Right atrium auricular region (tissue), 2 donors: ENCODE measurements around the gene GTF3A. TPM values are rescaled to one million over a fixed set of nuclear protein-coding genes. Genes with fewer than 3 reads are reported as not detected.

Source experiments
- DNase-seq: peaks from one replicate; pipeline ENCODE4 v3.0.0-alpha.2; 2019; ENCODE audit warnings: low spot score
- H3K27ac ChIP-seq, 2 donors: fragments of 200-600 bp; sonication (generic); 1 replicate in 1 of 2; 2 replicates in 1 of 2; pipeline ENCODE4 v1.5.1; 2016 to 2019
- H3K27me3 ChIP-seq, 2 donors: fragments of 200-600 bp; sonication (generic); one replicate each; pipeline versions ENCODE4 v1.5.1 to v1.6.0; 2017 to 2019
- H3K36me3 ChIP-seq: fragments of 200-600 bp; sonication (generic); one replicate; pipeline ENCODE4 v1.5.1; 2016
- H3K4me1 ChIP-seq, 2 donors: fragments of 200-600 bp; sonication (generic); one replicate each; pipeline versions ENCODE4 v1.5.1 to v1.6.0; 2017 to 2019
- H3K4me3 ChIP-seq, 2 donors: fragments of 200-600 bp; sonication (generic); 1 replicate in 1 of 2; 2 replicates in 1 of 2; pipeline ENCODE4 v1.5.1; 2017 to 2019; ENCODE audit warnings: mild to moderate bottlenecking in 1 of 2, moderate library complexity in 1 of 2
- H3K9me3 ChIP-seq, 2 donors: fragments of 200-600 bp; sonication (generic); one replicate each; pipeline ENCODE4 v1.5.1; 2019
- total RNA-seq, 2 donors: library from RNA; depleted of rRNA; stranded (reverse); fragments of >200 nt; gene quantifications; one replicate each; pipeline ENCODE4 v1.1.0, GENCODE V29; 2016
- TF ChIP-seq, protein P1 (sequence below), 2 donors: fragments of 200-600 bp; sonication (generic); IDR thresholded peaks; one replicate each; pipeline ENCODE4 v1.5.1; 2019; ENCODE audit warnings: antibody characterized with exemption in 2 of 2

Gene GTF3A
- total RNA-seq, 2 donors from 2014 or later = 227 to 327 TPM

- DNase-seq = no peak
- no peaks in the 10 kb centered on the region for H3K27me3 ChIP-seq
Measured at GRCh38 chr13:27450921-27451471, 26.6 kb downstream of the GTF3A start.

DNA sequence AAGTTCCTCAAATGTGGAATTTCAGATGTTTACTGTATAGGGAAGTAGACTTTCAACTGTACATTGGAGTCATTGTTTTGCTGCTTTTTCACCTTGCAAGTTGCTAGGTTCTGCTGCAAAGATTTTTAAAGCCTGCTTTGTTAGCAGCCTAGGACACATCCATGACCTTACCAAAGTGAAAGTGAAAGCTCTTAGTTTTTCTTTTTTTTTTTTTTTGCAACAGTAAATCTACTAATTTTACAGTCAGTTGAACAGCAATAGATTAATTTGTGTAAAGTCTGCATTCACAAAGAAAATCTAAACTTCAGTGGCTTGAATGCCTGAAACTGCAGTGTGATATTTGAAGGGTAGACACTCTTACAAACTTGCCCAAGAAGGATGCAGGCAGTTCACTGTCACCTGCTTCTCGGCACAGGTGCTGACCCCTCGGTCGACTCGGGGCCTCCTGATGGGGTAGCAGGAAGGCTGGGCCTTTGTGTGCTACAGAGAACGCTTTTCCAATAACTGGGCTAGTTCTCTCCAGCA is 31.0 kb downstream of the GTF3A start:
- Histone ChIP-seq H3K4me1 (peaks cover 0 to 9% of the 10 kb centered on the region in 2 donors), H3K36me3 (no peaks in the 10 kb centered on the region), H3K27ac (no peak overlapping the region), H3K4me3 (peak overlapping the region in 1 of 2 donors; percentile 19), H3K27me3 (no peaks in the 10 kb centered on the region), H3K9me3 (no peaks in the 10 kb centered on the region)
- DNase-seq = no peak
- TF ChIP-seq, protein P1, sequence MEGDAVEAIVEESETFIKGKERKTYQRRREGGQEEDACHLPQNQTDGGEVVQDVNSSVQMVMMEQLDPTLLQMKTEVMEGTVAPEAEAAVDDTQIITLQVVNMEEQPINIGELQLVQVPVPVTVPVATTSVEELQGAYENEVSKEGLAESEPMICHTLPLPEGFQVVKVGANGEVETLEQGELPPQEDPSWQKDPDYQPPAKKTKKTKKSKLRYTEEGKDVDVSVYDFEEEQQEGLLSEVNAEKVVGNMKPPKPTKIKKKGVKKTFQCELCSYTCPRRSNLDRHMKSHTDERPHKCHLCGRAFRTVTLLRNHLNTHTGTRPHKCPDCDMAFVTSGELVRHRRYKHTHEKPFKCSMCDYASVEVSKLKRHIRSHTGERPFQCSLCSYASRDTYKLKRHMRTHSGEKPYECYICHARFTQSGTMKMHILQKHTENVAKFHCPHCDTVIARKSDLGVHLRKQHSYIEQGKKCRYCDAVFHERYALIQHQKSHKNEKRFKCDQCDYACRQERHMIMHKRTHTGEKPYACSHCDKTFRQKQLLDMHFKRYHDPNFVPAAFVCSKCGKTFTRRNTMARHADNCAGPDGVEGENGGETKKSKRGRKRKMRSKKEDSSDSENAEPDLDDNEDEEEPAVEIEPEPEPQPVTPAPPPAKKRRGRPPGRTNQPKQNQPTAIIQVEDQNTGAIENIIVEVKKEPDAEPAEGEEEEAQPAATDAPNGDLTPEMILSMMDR (IDR thresholded peaks at IDR 0.05) = no peak

More at GRCh38 chr13:27450921-27451471, 26.6 kb downstream of the GTF3A start:
- Histone ChIP-seq H3K9me3 (no peaks in the 10 kb centered on the region), H3K27ac (peak overlapping the region; percentile 98 to 99), H3K4me3 (peak overlapping the region; percentile 79 to 95), H3K36me3 (no peaks in the 10 kb centered on the region), H3K4me1 (peaks cover 0 to 38% of the 10 kb centered on the region in 2 donors)
- TF ChIP-seq, protein P1 (IDR thresholded peaks at IDR 0.05) = no peak

DNA sequence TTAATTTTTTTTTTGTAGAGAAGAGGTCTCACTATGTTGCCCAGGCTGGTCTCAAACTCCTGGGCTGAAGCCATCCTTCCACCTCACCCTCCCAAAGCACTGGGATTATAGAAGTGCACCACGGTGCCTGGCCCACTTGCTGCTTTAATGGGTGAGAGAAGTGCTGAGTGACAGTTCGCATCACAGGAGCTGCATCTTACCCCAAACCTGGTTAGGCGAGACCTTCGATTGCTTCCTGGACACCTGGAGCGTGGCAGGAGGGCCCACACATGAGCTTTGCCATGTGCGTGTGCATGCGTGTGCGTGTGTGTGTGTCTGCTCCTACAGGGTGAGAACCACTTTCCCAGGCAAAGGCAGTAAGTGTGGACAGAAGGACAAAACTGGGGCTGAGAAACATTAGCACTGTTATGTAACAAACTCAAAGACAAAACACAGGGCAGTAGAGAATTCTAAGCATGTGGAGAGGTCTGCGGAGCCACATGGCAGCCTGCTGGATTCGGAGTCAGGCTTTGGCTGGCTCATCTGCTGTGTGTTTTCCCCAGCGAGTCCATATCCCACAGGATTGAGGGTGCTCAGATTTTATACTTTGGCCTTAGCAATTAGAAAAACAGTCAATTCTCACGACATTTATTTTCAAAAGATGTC is 37.6 kb downstream of the GTF3A start:
- DNase-seq = no peak
- Histone ChIP-seq H3K27me3 (no peaks in the 10 kb centered on the region), H3K27ac (no peak overlapping the region), H3K4me1 (peaks cover 0 to 10% of the 10 kb centered on the region in 2 donors), H3K4me3 (no peak overlapping the region), H3K36me3 (no peaks in the 10 kb centered on the region), H3K9me3 (no peaks in the 10 kb centered on the region)
- TF ChIP-seq, protein P1 (IDR thresholded peaks at IDR 0.05) = no peak

- H3K4me1 ChIP-seq = peaks cover 0 to 13% of the 10 kb centered on the region in 2 donors
- no peaks in the 10 kb centered on the region for H3K27me3 ChIP-seq
- H3K27ac ChIP-seq = no peak overlapping the region
- H3K9me3 ChIP-seq = no peaks in the 10 kb centered on the region
- DNase-seq = no peak
- no peak overlapping the region for H3K4me3 ChIP-seq
- TF ChIP-seq, protein P1 (IDR thresholded peaks at IDR 0.05) = no peak
- no peaks in the 10 kb centered on the region for H3K36me3 ChIP-seq
Measured at GRCh38 chr13:27463500-27463899, 39.1 kb downstream of the GTF3A start.

- no peak overlapping the region for H3K27ac ChIP-seq
- H3K9me3 ChIP-seq = no peaks in the 10 kb centered on the region
- TF ChIP-seq, protein P1 (IDR thresholded peaks at IDR 0.05) = no peak
- no peaks in the 10 kb centered on the region for H3K27me3 ChIP-seq
- H3K4me3 ChIP-seq = no peak overlapping the region
- DNase-seq = no peak
- no peaks in the 10 kb centered on the region for H3K36me3 ChIP-seq
- H3K4me1 ChIP-seq = peaks cover 0 to 13% of the 10 kb centered on the region in 2 donors
Measured at GRCh38 chr13:27465611-27466010, 41.2 kb downstream of the GTF3A start.
